ENCODE measurements around the gene RPS6KA2.

Gene RPS6KA2

DNA sequence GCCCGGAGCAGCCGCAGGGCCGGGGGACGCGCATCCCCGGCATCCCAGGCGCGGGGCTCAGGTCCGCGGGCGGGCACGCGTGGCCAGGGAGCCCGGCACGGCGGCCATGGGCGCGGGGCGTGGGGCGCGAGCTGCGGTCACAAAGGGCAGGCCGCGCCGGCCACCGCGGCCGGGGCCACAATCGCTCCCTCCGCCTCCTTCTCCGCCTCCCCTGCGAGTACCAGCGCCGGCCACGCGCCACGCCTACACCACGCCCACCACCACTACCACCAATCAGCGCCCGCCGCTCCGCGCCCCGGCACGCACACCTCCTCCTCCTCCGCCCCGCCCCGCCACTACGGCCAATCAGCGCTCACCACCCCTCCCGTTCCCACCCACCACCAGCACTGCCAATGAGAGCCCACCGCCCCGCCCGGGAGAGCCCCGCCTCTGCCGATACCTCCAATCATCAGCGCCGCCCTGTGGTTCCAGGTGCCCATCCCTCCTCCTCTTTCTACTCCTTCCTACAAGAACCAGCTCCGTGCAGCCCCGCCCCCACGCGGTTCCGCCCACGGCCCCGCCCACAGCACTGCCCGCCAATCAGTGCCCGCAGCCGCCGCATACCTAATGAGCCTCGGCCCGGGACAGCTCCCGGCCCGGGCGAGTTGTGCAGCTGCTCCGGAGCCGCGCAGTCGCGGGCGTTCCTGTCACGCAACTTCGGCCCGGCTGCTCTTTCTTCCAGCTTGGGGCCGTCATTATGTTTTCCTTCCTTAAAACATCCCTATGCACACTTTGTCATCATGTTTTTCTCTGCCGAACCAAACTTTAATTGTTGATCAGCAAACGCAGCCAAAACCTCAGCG, at the start of gene RPS6KA2:
Gene RPS6KA2 (minus strand): TSS at position 219 of the 842 bp plus-strand sequence. CDS start 232 bp downstream, outside the sequence.
- DNase-seq (ENCODE audit: low read depth), result peak; percentile 99

DNA sequence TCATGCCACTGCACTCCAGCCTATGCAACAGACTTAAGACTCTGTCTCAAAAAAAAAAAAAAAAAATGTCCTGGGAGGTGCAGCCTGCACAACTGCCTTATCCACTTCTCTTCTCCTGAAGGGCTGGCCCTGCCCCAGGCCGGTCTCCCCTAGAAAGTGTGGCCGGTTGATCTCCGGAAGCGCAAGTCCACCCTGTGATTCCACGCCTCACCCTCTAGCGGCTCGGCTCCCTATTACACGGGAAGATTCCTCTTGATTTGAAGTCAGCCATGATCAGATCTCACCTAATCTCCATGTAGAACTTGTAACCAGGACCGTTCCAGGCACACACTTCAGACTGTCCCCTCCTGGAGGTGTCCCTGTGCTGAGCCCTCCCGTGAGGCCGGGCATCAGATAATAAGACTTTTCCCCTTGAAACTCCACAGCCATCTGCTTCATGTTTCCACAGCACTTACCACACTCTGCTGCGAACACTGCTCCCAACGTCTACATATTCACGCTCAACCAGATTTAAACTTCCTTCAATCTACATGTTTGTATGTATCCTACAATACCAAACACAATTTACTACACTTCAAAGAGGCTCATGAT, 49.3 kb upstream of the RPS6KA2 start:
- DNase-seq (ENCODE audit: low read depth), result no peak

DNA sequence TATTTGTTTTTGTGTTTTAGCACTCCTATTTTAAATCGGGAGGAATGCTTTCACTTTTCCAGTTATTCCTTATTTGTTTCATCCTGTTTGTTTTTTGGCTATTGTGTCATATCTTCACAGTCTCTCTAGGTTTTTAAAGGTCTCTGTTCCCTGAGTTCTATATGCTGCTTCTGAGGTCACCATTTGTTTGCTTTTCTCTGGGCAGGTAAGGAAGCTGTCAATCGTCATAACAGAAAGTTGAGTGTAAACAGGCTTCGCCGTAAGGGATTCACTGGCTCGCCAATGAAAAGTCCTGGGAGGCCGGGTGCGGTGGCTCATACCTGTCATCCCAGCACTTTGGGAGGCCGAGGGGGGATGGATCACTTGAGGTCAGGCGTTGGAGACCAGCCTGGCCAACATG, 48.7 kb upstream of the RPS6KA2 start:
- no peak for DNase-seq (ENCODE audit: low read depth)

DNA sequence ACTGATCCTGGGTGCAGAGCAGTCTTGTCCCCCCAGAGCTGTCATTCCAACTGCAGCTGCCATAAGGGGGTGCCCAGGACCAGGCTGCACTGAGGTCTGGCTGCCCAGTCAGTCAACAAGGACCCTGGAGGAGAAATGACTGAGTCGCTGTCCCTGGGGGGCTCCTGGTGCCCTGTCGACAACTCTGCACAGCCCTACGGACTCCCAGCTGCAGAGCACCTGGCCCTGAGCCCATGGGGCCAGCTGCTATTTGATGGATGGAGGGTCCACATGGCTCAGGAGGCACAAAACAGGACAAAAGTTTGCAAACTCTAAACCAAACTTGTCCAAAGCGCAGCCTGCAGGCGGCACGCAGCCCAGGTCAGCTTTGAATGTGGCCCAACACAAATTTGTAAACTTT, 46.3 kb upstream of the RPS6KA2 start:
- no peak for DNase-seq (ENCODE audit: low read depth)

DNA sequence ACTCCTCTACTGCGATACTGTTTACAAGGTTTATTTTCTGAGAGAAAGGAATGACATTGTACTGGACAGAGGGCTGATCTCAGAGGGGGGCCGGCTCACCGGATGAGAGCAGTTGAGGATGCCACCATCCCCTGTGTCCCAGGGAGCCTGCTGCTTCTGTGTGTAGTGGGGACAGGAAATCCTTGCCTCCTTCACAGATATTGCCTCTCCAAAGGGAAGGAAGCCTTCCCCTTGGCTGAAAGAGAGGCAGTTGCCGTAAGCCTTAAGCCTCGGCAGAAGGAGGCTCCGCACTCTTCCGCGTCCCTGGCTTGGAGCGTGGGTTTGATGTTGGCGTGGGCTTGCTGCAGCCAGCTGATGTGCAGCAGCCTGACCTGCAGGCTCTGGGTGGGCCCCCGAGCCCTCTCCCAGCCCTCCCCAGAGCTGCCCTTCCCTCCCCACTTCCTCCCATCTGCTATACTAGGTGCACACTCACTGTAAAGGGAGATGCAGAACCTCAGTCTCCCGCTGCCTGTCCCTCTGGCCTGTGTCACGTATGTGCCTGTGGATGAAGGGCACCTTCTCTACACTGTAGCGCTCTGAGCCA, 45.7 kb upstream of the RPS6KA2 start:
- DNase-seq (ENCODE audit: low read depth), result no peak

DNA sequence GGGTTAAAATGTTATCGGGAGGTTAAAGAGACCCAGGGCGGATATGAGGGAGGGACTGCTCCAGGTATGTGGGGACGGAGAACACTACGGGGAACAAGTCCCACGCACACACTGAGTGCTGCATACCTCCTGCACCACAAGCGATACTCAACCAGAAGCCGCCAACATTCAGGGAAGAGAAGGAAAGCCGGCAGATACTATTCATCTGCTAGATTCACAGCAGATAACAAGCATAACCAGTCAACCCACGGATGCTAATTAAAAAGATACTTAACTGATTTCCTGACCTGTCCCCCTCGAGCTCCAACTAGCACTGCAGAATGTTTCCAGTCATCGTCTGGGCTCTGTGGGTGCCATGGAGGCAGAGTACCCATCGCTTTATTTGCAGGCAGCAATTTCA, 45.1 kb upstream of the RPS6KA2 start:
- no peak for DNase-seq (ENCODE audit: low read depth)

DNA sequence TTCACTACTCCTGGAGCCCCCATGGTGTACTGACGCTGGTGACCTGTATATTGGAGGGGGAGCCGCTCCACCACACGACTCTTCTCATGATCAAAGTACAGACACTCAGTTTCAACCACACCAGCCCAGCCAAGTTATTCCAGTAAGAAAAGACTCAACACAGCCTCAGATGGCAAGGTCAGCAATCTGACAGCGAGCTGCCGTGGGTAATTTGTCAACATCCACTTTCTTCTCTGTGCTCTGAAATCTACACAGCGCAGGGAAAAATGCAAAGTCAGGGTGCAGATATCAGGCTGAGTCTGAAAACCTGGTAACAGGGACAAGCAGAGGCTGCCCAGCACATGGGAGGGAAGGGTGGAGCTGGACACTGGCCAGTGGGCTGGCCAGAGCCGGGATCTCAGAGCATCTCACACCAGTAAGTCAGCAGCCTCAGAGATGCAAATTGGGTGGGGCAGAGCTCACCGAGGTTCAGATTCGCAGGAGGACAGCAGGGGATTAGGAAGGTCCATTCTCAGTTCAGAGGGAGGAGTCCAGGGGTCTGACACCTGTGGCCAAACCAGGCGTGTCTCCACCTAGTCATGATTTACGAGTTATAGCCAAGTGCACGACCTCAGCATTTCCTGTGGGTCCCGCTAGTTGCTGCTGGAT, 44.5 kb upstream of the RPS6KA2 start:
- DNase-seq (ENCODE audit: low read depth), result no peak

DNA sequence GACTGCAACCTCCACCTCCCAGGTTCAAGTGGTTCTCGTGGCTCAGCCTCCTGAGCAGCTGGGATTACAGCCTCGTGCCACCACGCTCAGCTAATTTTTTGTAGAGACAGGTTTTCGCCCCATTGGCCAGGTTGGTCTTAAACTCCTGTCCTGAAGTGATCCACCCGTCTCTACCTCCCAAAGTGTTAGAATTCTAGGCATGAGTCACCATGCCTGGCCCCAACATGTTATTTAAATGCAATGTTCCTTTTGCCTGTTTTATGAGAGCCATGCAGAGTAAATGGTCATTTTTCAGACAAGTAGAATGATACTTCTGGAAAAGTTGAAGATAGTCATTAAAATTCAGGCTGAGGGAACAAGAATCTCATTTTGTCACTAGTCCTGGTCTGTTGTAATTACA, 43.8 kb upstream of the RPS6KA2 start:
- no peak for DNase-seq (ENCODE audit: low read depth)

DNA sequence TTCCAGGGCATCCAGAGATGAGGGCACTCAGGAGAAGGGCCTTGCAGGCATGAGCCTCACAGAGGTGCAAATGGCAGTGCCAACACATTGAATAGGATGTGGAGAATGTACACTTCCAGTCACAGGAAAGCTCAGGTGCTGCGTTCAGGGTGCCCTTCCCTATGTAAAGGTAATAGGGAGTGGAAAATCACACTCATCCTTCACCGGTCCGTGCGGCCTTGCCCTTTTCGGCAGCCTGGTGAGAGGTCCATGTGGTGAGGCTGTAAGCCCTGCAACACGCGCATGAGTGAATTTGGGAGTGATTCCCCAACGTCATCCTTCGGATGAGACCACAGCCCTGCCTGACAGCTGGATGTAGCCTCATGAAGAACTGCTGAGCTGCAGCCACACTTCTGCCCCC, 43.0 kb upstream of the RPS6KA2 start:
- no peak for DNase-seq (ENCODE audit: low read depth)

DNA sequence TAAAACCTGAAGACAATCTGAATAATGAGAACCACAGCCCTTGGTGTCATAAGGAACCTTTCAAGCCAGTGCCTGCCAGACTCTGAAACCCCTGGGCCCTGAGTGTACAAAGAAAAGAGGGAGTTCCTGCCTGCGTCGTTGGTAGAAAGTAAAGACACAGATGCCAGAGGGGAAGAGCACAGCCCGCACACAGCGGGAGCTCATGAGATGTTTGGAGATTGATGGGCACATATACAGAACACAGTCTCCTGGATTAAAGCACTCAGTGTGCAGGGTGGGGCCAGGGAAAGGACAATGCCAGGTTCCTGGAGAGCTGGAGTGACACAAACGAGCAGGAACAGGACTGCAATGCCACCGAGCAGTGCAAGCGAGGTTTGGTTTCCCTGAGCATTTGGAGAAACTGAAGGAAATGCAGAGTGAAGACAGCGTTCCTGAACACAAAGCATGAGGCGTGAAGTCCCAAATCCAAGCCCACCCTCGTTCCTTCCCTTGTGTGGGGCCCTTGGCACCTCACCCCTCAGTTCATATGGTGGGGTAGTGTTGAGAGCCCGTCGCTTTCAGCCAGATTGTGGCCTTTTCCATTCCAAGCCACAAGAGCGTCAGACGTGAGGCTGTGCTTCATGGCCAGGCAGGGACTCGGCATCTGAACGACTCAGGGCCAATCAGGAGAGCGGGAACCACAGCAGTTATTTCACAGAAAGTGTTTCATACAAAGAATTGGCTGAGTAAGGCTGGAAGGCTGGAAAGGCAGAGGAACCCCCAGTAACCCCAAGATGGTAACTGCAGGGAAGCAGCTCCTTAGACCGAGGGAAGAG, 41.0 kb upstream of the RPS6KA2 start:
- no peak for DNase-seq (ENCODE audit: low read depth)

DNA sequence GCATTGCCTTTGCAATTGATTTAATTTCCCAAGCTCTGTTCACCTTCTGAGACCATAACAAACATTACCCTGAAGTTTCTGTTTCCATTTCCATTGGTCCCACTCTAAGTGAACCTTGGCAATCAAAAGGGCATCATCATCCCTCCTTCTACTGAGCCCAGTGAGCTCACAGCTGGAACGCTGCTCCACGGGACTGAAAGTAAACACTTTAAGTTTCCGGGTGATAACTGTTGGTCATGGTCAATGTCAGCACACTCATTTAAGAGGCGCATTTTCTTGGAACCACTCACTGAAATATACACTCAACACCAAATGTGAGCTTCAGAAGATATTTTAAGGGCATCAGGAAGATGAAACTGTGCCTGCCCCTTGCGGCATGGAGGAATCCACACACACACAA, 37.1 kb upstream of the RPS6KA2 start:
- DNase-seq (ENCODE audit: low read depth), result no peak

DNA sequence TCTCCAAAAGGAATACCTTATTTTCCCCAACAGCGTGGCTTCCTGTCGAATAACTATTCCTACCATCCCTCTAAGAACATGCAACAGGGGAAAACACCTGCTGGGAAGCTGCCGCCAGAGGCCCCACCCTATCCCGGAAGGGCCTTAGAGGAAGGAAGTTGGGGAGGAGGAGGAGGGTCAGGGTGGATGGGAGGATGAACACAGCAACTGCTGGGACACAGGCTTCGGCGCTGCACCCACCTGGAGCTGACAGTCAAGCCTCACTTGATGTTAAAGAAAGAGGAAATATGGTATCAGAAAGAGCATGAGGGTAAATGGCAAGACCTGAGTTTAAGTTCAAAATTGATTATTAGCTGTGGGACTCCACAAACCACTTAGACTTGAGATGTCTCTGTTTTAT, 36.5 kb upstream of the RPS6KA2 start:
- DNase-seq (ENCODE audit: low read depth), result no peak

DNA sequence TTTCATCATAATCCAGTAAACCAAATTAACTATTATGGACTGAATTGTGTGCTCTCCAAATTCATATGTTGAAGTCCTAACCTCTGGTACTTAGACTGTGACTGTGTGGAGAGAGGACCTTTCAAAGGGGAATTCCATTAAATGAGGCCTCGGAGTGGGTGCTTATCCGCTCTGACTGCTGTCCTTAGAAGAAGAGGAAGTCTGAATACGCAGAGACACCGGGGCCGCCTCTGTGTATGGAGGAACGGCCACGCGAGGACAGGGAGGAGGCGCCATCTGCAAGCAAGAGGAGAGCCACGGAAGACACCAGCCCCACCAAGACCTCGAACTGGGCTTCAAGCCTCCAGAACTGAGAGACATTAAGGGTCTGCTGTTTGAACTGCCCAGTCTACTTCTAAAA, 35.6 kb upstream of the RPS6KA2 start:
- no peak for DNase-seq (ENCODE audit: low read depth)

DNA sequence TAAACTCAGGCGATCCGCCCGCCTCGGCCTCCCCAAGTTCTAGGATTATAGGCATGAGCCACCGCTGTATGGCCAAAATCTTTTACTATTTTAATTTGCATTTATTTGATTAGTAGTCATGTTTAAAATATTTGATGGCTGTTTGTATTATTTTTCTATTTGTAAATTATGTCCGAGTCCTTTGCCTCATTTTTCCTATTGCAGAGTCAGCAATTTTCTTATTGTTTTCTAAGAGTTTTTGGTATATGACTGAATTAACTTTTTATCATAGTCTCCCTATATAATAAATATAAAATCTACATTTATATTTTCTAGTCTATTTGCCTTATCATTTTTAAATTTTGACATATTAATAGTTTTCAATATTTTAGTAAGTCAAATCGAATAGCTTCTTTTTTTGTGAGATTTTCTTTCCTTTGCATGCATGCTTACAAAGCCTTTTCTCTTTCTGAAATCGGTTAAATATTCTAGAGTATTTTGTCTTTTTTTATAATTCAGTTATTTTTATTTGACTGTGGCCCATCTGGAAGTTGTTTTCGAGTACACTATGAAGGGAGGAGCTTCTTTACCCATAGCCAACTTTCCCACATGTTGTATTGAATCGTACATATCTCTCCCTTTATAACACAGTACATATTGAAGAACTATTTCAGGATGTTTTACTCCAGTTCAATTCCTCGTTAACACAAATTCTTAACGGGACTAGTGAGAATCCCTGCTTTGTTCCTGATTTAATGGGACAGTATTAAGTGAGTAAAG, 34.5 kb upstream of the RPS6KA2 start:
- DNase-seq (ENCODE audit: low read depth), result no peak

DNA sequence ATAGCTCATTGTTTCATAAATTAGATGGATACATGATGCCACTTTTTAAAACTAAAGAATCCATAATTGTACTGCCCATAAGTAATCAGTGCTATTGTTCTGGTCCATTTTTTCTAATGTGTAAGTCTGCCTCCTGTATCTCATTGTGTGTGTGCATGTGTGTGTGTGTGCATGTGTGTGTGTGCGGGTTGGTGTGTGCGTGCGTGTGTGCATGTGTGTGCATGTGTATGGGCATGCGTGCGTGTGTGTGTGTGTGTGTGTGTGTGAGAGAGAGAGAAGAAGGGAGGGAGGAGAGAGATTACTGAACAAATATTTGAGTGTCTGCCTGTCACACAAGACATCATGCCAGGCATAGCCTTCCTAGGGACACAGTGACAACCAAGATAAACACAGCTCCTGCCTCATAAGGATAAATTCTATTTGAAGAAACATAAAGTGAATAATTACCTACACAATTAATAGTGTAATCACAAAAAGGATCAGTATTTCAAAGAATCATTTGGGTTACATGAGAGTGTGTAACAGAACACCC, 33.2 kb upstream of the RPS6KA2 start:
- no peak for DNase-seq (ENCODE audit: low read depth)

DNA sequence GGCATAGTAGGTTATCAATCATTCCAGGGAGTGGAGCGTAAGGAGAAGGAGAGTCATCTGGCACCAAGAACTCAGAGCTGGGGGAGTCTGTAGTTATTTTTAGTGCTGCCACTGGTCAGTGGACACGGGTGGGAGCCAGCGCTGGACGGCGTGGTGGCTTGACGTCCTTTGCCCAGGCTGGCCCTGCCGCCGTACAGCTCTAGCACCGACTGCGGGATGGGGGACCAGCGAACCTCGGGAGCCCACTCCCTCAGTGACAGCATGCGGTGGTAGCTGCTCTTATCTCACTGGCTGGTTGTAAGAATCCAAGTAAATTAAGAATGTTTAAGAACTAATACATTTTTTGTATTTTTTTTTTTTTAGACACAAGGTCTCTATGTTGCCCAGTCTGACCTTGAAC, 32.5 kb upstream of the RPS6KA2 start:
- no peak for DNase-seq (ENCODE audit: low read depth)

DNA sequence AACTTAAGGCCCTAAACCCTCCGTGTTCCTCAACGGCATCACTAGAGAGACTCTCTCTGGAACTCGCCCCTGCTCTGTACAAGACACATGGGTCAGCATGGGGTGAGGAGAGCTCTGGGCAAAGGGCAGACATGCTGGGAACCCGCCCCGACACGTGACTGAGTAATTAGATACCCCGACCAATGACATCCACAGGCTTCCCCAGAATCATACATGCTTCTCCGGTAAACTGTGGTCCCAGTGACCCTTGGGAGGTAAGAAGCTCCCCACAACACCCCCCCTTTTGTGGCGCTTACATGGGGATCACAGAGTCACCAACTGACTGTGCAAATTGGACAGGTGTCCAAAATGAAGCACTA, 31.7 kb upstream of the RPS6KA2 start:
- no peak for DNase-seq (ENCODE audit: low read depth)

DNA sequence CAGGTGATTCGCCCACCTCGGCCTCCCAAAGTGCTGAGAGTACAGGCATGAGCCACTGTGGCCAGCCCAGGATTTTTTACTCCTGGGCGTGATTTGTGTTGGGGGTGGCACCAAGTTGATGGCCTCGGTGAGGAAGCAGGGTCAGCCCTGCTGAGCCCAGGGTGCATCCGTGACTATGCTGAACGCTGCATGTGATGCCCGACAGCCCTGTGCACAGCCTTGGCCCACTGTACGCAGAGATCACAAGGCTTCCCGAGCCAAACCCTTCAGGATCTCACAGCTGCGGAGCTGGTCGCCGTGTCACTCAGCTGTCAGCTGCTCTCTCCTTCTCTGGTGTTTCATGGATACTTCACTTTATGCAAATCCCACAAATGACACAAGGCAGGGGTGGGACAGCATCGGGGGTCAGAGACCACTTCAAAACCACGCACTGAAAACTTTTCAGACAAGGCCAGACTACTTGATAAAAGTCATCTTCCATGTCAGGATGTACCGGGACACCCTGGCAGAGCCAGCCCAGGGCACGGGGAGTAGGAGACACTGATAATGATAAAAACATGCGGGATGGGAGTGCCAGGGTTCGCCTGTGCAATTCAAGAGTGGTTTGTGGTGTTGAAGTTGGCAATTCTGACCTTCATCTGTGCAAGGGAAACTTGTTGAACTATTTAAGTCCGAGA, 31.2 kb upstream of the RPS6KA2 start:
- no peak for DNase-seq (ENCODE audit: low read depth)

DNA sequence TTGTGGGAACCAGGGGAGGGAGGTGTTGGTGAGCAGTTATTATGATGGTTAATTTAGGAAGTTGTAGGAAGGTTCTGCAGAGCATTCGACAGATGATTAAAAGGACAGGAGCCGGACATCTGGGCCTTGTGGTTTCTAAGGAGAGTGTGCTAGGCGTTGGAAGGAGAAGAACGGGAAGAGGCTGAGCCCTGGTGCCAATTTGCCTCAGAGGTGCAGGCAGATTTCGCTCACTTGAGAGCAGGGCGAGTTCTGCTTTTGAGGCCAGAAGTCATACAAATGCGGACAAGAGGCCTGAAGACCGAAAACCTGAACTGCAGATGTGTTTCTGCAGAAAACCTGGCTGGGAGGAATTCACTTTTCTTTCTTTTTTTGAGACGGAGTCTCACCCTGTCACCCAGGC, 30.5 kb upstream of the RPS6KA2 start:
- no peak for DNase-seq (ENCODE audit: low read depth)
